OCI-LY3 (cell line): ENCODE data around the gene SCUBE2.

Source experiments
- EZH2phosphoT487 ChIP-seq: fragments of 200-600 bp; shearing (Covaris generic); IDR thresholded peaks from 2 replicates; pipeline ENCODE4 v1.6.1; 2018; ENCODE audit warnings: antibody characterized with exemption, mixed run types, low read depth
- TF ChIP-seq, protein P1 (sequence below): fragments of 200-600, 300-600 bp; sonication (generic); IDR thresholded peaks from 2 replicates; pipeline ENCODE4 v1.5.1; 2014; ENCODE audit warnings: antibody characterized with exemption, low read length, low read depth

DNA sequence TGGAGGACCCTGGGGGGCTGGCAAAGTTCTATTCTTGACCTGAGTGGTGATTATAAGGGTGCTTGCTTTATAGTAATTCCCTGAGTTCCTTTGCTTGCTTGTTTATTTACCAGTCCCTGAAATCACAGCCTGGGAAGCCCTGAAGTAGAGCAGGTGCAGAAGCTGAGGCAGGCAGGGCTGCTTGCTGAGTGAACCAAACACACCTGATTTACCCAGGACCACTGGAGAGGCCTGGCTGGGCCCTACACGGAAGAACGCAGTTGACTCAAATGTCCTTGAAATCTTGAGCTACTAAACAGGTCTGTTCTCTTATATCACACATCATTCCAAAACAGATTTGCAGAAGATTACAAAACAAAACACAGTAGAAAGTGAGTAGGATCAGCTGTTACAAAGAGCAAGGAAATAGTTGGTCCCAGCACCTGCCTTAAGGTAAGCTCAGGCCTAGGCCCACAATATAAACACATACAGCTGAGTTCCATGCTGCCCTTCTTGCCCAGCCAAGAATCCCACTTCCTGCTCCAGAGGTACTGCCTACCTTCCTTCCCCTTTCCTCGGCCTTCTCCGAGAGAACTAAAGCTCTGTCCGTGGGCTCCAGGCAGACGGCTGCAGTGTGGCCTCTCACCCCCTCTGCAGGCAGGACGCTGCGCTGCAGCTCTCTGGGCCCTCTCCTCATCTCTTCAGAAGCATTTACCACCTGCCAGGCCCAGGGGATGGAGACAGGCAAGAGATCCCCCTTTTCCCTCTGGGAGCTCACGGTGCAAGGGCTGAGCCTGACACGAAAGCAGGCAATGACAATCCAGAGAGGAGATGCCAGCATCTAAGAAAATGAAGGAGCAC lies 46.1 kb upstream of the SCUBE2 start:
- TF ChIP-seq, protein P1, sequence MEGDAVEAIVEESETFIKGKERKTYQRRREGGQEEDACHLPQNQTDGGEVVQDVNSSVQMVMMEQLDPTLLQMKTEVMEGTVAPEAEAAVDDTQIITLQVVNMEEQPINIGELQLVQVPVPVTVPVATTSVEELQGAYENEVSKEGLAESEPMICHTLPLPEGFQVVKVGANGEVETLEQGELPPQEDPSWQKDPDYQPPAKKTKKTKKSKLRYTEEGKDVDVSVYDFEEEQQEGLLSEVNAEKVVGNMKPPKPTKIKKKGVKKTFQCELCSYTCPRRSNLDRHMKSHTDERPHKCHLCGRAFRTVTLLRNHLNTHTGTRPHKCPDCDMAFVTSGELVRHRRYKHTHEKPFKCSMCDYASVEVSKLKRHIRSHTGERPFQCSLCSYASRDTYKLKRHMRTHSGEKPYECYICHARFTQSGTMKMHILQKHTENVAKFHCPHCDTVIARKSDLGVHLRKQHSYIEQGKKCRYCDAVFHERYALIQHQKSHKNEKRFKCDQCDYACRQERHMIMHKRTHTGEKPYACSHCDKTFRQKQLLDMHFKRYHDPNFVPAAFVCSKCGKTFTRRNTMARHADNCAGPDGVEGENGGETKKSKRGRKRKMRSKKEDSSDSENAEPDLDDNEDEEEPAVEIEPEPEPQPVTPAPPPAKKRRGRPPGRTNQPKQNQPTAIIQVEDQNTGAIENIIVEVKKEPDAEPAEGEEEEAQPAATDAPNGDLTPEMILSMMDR, result peak; percentile 90
- TF ChIP-seq EZH2phosphoT487, result no peak
